LNCaP clone FGC (cell line): ENCODE measurements around the gene SOAT1.

Source experiments
- DNase-seq: peaks from one replicate; pipeline ENCODE4 v3.0.0-alpha.2; 2011; ENCODE audit warnings: low read depth
- H3K4me3 ChIP-seq: 2 replicates; pipeline ENCODE4 v1.5.1; 2011; ENCODE audit warnings: mild to moderate bottlenecking, low read depth, low read length, control low read depth
- CTCF ChIP-seq: IDR thresholded peaks from 2 replicates; pipeline ENCODE4 v1.5.1; 2012; ENCODE audit warnings: mild to moderate bottlenecking; ENCODE audit not compliant: control insufficient read depth, insufficient read depth; ENCODE audit errors: extremely low read depth

The SOAT1 gene

GRCh38 chr1:179366093-179366800, 72.7 kb downstream of the SOAT1 start:
- H3K4me3 ChIP-seq = peak overlapping the region; percentile 71
- no peak for DNase-seq
- no peak for TF ChIP-seq CTCF

GRCh38 chr1:179369751-179370341, 76.2 kb downstream of the SOAT1 start:
- TF ChIP-seq CTCF = peak; percentile 64
- DNase-seq = peak; percentile 38
- no peak overlapping the region for H3K4me3 ChIP-seq

- no peak for DNase-seq
- H3K4me3 ChIP-seq = no peak overlapping the region
- TF ChIP-seq CTCF = no peak
These were observed 78.6 kb downstream of the SOAT1 start for GRCh38 chr1:179372160-179372559.

DNA sequence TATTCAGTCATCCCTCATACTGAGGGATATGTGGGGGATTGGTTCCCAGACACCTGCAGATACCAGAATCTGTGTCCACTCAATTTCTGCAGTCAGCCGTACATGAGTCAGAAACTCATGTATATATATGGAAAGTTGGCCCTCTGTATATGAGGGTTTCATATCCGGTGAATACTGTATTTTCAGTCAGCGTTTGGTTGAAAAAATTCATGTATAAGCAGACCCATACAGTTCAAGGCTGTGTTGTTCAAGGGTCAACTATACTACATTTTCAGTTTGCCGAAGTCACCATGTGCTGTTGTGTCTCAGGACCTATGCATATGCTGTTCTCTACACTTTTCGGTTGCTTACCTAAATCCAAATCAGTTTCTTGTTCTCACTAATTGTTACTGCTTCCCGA, 82.6 kb downstream of the SOAT1 start:
- TF ChIP-seq CTCF = no peak
- no peak for DNase-seq
- H3K4me3 ChIP-seq = no peak overlapping the region

DNA sequence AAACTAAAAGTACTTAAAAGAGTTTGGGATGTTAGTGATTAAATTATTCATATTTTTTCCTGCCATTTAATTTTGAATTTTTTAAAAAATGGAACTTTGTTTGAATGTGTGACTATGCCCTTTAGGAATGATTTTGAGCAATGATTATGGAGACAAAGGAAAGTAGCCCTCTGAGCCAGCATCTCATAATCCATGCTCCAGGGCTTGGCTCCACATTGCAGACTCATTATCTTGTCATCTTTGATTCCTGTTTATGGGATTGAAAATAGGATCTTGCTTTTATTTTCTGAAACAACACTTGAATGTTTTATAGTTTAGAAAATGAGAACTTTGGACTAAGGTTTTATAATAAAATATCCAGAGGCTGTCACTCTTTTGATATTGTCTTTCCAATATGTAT, 86.7 kb downstream of the SOAT1 start:
- no peak overlapping the region for H3K4me3 ChIP-seq
- TF ChIP-seq CTCF = no peak
- no peak for DNase-seq

GRCh38 chr1:179384027-179384426, 90.4 kb downstream of the SOAT1 start:
- no peak for TF ChIP-seq CTCF
- DNase-seq = no peak

DNA sequence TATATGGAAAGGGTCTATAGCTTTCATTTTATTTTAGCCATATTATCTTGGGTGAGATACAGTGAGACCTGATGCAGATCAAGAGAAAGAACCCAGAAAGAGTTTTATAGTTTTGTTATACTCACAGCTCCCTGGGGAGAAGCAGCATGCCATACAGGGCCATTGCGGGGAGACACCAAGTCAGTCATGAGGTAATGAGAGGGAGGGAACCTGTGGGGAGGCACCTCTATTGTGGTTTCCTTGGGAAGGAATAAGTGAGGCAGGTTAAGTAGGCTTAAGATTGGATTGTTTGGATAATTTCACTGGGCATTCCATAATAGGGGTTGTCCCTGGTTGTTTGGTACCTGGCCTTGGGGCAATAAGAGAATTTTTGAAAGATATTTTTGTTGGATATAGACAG, 91.9 kb downstream of the SOAT1 start:
- no peak for TF ChIP-seq CTCF
- no peak overlapping the region for H3K4me3 ChIP-seq
- DNase-seq = no peak

More at GRCh38 chr1:179384027-179384426, 90.4 kb downstream of the SOAT1 start:
- H3K4me3 ChIP-seq = no peak overlapping the region
